ENCODE measurements around the gene GNB1L. TPM values are rescaled to one million over a fixed set of nuclear protein-coding genes. Genes with fewer than 3 reads are reported as not detected.

Gene GNB1L
- total RNA-seq, 1 donor from 2014 or later = 3.0 TPM

- TF ChIP-seq EZH2 (IDR thresholded peaks at IDR 0.05) = no peak
- TF ChIP-seq EZH2phosphoT487 (IDR thresholded peaks at IDR 0.05) = no peak
- no peaks in the 10 kb centered on the region for H3F3A ChIP-seq (ENCODE audit: low read depth)
- Mint-ChIP-seq H3K36me3 (peaks cover 2% of the 10 kb centered on the region), H3K27me3 (ENCODE audit: insufficient read depth, low read depth) (peaks cover 19% of the 10 kb centered on the region), H3K27ac (no peak overlapping the region), H3K4me1 (peaks cover 17% of the 10 kb centered on the region), H3K4me3 (no peak overlapping the region), H3K9me3 (no peaks in the 10 kb centered on the region)
- no peak overlapping the region for H3K4me3 ChIP-seq
- no peak overlapping the region for H2AFZ ChIP-seq (replicated peaks)
- peaks cover 57% of the 10 kb centered on the region for H3K27me3 ChIP-seq
- no peaks in the 10 kb centered on the region for H3K36me3 ChIP-seq
- DNase-seq (ENCODE audit: low spot score) = no peak
- no peak overlapping the region for H3K9ac ChIP-seq
- H3K27ac ChIP-seq = no peak overlapping the region
- H3K4me1 ChIP-seq = no peaks in the 10 kb centered on the region
- H3K79me2 ChIP-seq (ENCODE audit: low read depth) = no peaks in the 10 kb centered on the region
- no peak overlapping the region for H3K4me2 ChIP-seq
- H4K20me1 ChIP-seq (ENCODE audit: low read depth) = no peaks in the 10 kb centered on the region
- no peaks in the 10 kb centered on the region for H3K9me3 ChIP-seq (ENCODE audit: low read depth)
Measured at GRCh38 chr22:19775496-19776325, 79.0 kb downstream of the GNB1L start.

- Histone ChIP-seq H3K9ac (no peak overlapping the region), H3K4me3 (no peak overlapping the region), H4K20me1 (ENCODE audit: low read depth) (no peaks in the 10 kb centered on the region), H3K36me3 (no peaks in the 10 kb centered on the region), H3K4me1 (no peaks in the 10 kb centered on the region), H3F3A (ENCODE audit: low read depth) (no peaks in the 10 kb centered on the region), H3K27me3 (peaks cover 68% of the 10 kb centered on the region), H3K79me2 (ENCODE audit: low read depth) (no peaks in the 10 kb centered on the region), H2AFZ (replicated peaks) (no peak overlapping the region), H3K9me3 (ENCODE audit: low read depth) (no peaks in the 10 kb centered on the region), H3K4me2 (no peak overlapping the region), H3K27ac (no peak overlapping the region)
- DNase-seq (ENCODE audit: low spot score) = no peak
- H3K4me3 Mint-ChIP-seq = no peak overlapping the region
- peaks cover 19% of the 10 kb centered on the region for H3K27me3 Mint-ChIP-seq (ENCODE audit: insufficient read depth, low read depth)
- peaks cover 2% of the 10 kb centered on the region for H3K36me3 Mint-ChIP-seq
- no peak overlapping the region for H3K27ac Mint-ChIP-seq
- H3K4me1 Mint-ChIP-seq = peaks cover 10% of the 10 kb centered on the region
- TF ChIP-seq EZH2 (IDR thresholded peaks at IDR 0.05) = no peak
- TF ChIP-seq CTCF (IDR thresholded peaks at IDR 0.05) = no peak
- TF ChIP-seq EZH2phosphoT487 (IDR thresholded peaks at IDR 0.05) = no peak
- H3K9me3 Mint-ChIP-seq = no peaks in the 10 kb centered on the region
Measured at GRCh38 chr22:19774628-19775027, 80.0 kb downstream of the GNB1L start.

GRCh38 chr22:19773470-19774040 is 81.1 kb downstream of the GNB1L start:
- Histone ChIP-seq H2AFZ (replicated peaks) (no peak overlapping the region), H4K20me1 (ENCODE audit: low read depth) (peaks cover 1% of the 10 kb centered on the region), H3K4me2 (no peak overlapping the region), H3K9ac (no peak overlapping the region), H3K36me3 (no peaks in the 10 kb centered on the region), H3K27me3 (peaks cover 70% of the 10 kb centered on the region), H3K4me1 (no peaks in the 10 kb centered on the region), H3K27ac (no peak overlapping the region), H3K4me3 (no peak overlapping the region), H3K9me3 (ENCODE audit: low read depth) (no peaks in the 10 kb centered on the region), H3F3A (ENCODE audit: low read depth) (no peaks in the 10 kb centered on the region), H3K79me2 (ENCODE audit: low read depth) (no peaks in the 10 kb centered on the region)
- TF ChIP-seq EZH2 (IDR thresholded peaks at IDR 0.05) (no peak), EZH2phosphoT487 (IDR thresholded peaks at IDR 0.05) (no peak), CTCF (IDR thresholded peaks at IDR 0.05) (no peak)
- no peak overlapping the region for H3K4me3 Mint-ChIP-seq
- peaks cover 8% of the 10 kb centered on the region for H3K4me1 Mint-ChIP-seq
- H3K27me3 Mint-ChIP-seq (ENCODE audit: insufficient read depth, low read depth) = peaks cover 22% of the 10 kb centered on the region
- no peak overlapping the region for H3K27ac Mint-ChIP-seq
- DNase-seq (ENCODE audit: low spot score) = no peak
- H3K9me3 Mint-ChIP-seq = peaks cover 4% of the 10 kb centered on the region
- no peaks in the 10 kb centered on the region for H3K36me3 Mint-ChIP-seq

Measured in neural progenitor cell (in vitro differentiated cells).